ENCODE measurements around the gene KCNIP1. TPM values are rescaled to one million over a fixed set of nuclear protein-coding genes. Genes with fewer than 3 reads are reported as not detected.

The KCNIP1 gene
- total and polyA plus RNA-seq, 10 of the 15 experiments (the other 5 are each of a cell fraction or from before 2014, with no cell fraction given): not detected

DNA sequence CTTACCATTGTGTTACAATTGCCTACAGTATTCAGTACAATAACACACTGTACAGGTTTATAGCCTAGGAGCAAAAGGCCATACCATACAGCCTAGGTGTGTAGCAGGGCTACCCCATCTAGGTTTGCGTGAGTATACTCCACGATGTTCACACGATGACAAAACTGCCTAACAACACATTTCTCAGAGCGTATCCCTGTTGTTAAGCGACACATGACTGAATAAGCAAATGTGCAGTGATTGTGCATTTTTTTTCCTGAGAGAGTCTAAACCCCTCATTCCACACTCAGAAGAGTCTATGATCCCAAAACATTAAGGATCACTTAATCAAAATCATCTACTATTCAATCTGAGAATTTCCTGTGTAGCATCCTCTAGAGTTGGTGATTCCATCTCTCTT, 211.3 kb downstream of the KCNIP1 start:
- Histone ChIP-seq H2AFZ (ENCODE audit: control insufficient read depth, low read depth, low read length) (no peak overlapping the region), H3K4me1 (ENCODE audit: control insufficient read depth, insufficient read depth, low read length) (no peaks in the 10 kb centered on the region), H3K9ac (ENCODE audit: control insufficient read depth, insufficient read depth, low read length) (no peak overlapping the region), H3K4me3 (no peak overlapping the region), H3K27me3 (replicated peaks in 1 of 2; ENCODE audit: control insufficient read depth in 2 of 2, insufficient read depth in 2 of 2, low read length in 1 of 2) (peaks cover 0 to 4% of the 10 kb centered on the region in 2 experiments; a peak in 3 of 4 replicates), H3K9me3 (replicated peaks; ENCODE audit: control insufficient read depth, insufficient read depth, low read length) (no peaks in the 10 kb centered on the region), H3K4me2 (ENCODE audit: control insufficient read depth, insufficient read depth) (no peak overlapping the region), H3K27ac (ENCODE audit: control insufficient read depth, insufficient read depth) (no peak overlapping the region), H3K79me2 (ENCODE audit: control insufficient read depth, insufficient read depth, low read length) (no peaks in the 10 kb centered on the region), H3K36me3 (ENCODE audit: control insufficient read depth in 2 of 2, insufficient read depth in 2 of 2, low read length in 1 of 2) (no peaks in the 10 kb centered on the region), H4K20me1 (ENCODE audit: control insufficient read depth, insufficient read depth) (no peaks in the 10 kb centered on the region)
- 83% methylated on average over 5 of the region's 5 CpGs for WGBS (ENCODE audit: insufficient coverage, insufficient replicate concordance, low lambda C conversion rate, missing lambda C conversion rate)
- ChIA-PET SMC1A (ENCODE audit: uncharacterized antibody, unreplicated experiment) (interaction anchor here (0.7 kb wide), 1 partner anchor 10 kb away, joined by 4 read pairs; no protein-coding TSS in a partner anchor), CTCF (no interaction called here), POLR2A (no interaction called here), RAD21 (ENCODE audit: unreplicated experiment) (no interaction called here)
- intact Hi-C loops (cut with micrococcal nuclease; ENCODE audit: unreplicated experiment) (no loop called here), in situ Hi-C loops (cut with MboI) (no loop called here)
- FAIRE-seq (no peak), DNase-seq (ENCODE audit: low read depth, low spot score) (no peak), ATAC-seq (no peak)
- TF ChIP-seq KDM1A (IDR thresholded peaks at IDR 0.05; ENCODE audit: borderline replicate concordance) (no peak), POU2F2 (IDR thresholded peaks at IDR 0.05; ENCODE audit: borderline replicate concordance, low read depth, low read length) (no peak)
- TF ChIP-seq, protein P1, sequence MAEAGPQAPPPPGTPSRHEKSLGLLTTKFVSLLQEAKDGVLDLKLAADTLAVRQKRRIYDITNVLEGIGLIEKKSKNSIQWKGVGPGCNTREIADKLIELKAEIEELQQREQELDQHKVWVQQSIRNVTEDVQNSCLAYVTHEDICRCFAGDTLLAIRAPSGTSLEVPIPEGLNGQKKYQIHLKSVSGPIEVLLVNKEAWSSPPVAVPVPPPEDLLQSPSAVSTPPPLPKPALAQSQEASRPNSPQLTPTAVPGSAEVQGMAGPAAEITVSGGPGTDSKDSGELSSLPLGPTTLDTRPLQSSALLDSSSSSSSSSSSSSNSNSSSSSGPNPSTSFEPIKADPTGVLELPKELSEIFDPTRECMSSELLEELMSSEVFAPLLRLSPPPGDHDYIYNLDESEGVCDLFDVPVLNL (IDR thresholded peaks at IDR 0.05; ENCODE audit: low read depth, low read length): no peak
- no TSS peak for BruUV-seq (replicated peaks)

- intact Hi-C loops (cut with micrococcal nuclease; ENCODE audit: unreplicated experiment): no loop called here
- H3K9me3 ChIP-seq (replicated peaks; ENCODE audit: control insufficient read depth, insufficient read depth, low read length): no peaks in the 10 kb centered on the region
- RAD21 ChIA-PET (ENCODE audit: unreplicated experiment): no interaction called here
- H2AFZ ChIP-seq (ENCODE audit: control insufficient read depth, low read depth, low read length): no peak overlapping the region
- no peaks in the 10 kb centered on the region for H4K20me1 ChIP-seq (ENCODE audit: control insufficient read depth, insufficient read depth)
- H3K79me2 ChIP-seq (ENCODE audit: control insufficient read depth, insufficient read depth, low read length): no peaks in the 10 kb centered on the region
- DNase-seq (ENCODE audit: low read depth, low spot score) (no peak), ATAC-seq (no peak), FAIRE-seq (no peak)
- no peak overlapping the region for H3K4me3 ChIP-seq
- no peaks in the 10 kb centered on the region for H3K4me1 ChIP-seq (ENCODE audit: control insufficient read depth, insufficient read depth, low read length)
- no TSS peak for BruUV-seq (replicated peaks)
- POLR2A ChIA-PET: no interaction called here
- in situ Hi-C loops (cut with MboI): no loop called here
- H3K36me3 ChIP-seq (ENCODE audit: control insufficient read depth in 2 of 2, insufficient read depth in 2 of 2, low read length in 1 of 2): no peaks in the 10 kb centered on the region
- CTCF ChIA-PET: no interaction called here
- H3K27ac ChIP-seq (ENCODE audit: control insufficient read depth, insufficient read depth): no peak overlapping the region
- no peak overlapping the region for H3K4me2 ChIP-seq (ENCODE audit: control insufficient read depth, insufficient read depth)
- no peak overlapping the region for H3K9ac ChIP-seq (ENCODE audit: control insufficient read depth, insufficient read depth, low read length)
- H3K27me3 ChIP-seq (replicated peaks in 1 of 2; ENCODE audit: control insufficient read depth in 2 of 2, insufficient read depth in 2 of 2, low read length in 1 of 2): peaks cover 0 to 5% of the 10 kb centered on the region in 2 experiments; a peak in 3 of 4 replicates
- WGBS (ENCODE audit: insufficient coverage, insufficient replicate concordance, low lambda C conversion rate, missing lambda C conversion rate): 3% methylated on average over 4 of the region's 4 CpGs
- SMC1A ChIA-PET (ENCODE audit: uncharacterized antibody, unreplicated experiment): no interaction called here
- TF ChIP-seq NFYA (IDR thresholded peaks at IDR 0.05; ENCODE audit: borderline replicate concordance, low read depth, low read length) (no peak), SREBF1 (IDR thresholded peaks at IDR 0.05; ENCODE audit: low read length) (no peak), BACH1 (IDR thresholded peaks at IDR 0.05; ENCODE audit: borderline replicate concordance) (no peak), ATF2 (IDR thresholded peaks at IDR 0.05; ENCODE audit: low read length) (no peak), GATAD2B (conservative IDR thresholded peaks at IDR 0.05; ENCODE audit: low read depth) (no peak), ASH2L (IDR thresholded peaks at IDR 0.05; ENCODE audit: borderline replicate concordance, low read depth) (no peak), IRF4 (IDR thresholded peaks at IDR 0.05; ENCODE audit: low read depth, low read length) (no peak)
- TF ChIP-seq, protein P2, sequence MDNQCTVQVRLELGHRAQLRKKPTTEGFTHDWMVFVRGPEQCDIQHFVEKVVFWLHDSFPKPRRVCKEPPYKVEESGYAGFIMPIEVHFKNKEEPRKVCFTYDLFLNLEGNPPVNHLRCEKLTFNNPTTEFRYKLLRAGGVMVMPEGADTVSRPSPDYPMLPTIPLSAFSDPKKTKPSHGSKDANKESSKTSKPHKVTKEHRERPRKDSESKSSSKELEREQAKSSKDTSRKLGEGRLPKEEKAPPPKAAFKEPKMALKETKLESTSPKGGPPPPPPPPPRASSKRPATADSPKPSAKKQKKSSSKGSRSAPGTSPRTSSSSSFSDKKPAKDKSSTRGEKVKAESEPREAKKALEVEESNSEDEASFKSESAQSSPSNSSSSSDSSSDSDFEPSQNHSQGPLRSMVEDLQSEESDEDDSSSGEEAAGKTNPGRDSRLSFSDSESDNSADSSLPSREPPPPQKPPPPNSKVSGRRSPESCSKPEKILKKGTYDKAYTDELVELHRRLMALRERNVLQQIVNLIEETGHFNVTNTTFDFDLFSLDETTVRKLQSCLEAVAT (IDR thresholded peaks at IDR 0.05): no peak
Observed at GRCh38 chr5:170716396-170716795, 212.6 kb downstream of the KCNIP1 start.

Data from GM12878 (cell line).